NCI-H446 treated with DMSO at 0.1 percent for 48 hours (cell line): ENCODE results near the gene TRIM62.

ENCODE experiments used
- DNase-seq: peaks from one replicate; lab custom pipeline; 2025; lab: John Stamatoyannopoulos, UW

Gene TRIM62

DNA sequence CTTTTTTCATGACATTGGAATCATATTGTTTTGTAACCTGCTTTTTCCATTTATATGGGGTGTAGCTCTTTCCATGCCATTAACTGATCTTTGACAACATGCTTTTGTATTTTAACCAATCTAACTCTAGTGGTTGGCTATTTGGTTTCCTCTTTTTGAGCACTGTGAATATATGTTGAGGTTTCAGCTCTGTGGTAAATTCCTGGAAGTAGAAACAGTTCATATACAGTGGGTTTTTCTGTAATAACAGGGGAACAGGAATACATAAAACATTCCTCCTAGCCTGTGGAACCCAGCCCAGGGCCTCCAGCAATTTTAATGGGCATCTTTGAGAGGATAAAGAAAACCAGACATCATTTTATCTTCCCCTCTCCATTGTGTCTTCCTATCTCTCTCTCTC, 83.5 kb downstream of the TRIM62 start:
- DNase-seq: no peak

DNA sequence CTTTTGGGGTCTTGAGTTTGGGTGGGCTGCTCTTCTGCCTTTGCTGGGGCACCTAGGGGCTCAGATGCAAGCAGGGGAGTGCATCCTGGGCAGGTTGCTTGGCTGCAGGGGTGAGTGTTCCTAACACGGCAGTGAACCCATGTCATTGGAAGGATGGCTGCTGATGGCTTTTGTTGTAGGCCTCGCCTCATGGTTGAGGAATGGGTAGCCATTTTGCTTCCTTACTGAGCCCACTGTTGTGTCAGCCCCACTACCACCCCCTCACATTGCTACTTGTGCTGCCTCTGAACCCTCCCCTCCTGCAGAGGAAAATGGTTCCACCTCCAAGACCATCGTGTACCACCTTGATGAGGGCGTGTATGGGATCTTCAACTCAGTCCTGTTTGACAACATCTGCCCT, 84.1 kb downstream of the TRIM62 start:
- no peak for DNase-seq

DNA sequence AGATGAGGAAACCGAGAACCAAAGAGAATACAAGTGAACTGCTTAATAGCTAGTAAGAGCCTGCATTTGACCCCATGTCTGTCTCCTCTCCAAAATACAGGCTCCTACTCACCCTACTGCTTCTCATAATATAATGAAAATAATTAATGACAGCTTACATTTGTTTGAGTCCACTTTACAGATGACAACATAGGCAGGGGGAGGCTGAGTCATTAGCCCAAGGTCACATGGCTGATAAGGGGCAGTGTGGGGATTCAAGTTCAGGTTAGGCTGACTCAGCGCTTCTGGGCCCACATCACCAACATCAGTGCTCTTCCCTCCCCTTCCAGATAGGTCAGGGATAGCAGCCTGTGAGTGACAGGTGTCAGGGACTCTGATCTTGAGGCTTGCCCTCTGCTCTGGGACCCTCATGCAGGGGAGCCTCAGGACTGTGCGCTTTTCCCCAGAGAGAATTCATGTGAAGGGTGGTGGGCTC, 84.7 kb downstream of the TRIM62 start:
- no peak for DNase-seq

DNA sequence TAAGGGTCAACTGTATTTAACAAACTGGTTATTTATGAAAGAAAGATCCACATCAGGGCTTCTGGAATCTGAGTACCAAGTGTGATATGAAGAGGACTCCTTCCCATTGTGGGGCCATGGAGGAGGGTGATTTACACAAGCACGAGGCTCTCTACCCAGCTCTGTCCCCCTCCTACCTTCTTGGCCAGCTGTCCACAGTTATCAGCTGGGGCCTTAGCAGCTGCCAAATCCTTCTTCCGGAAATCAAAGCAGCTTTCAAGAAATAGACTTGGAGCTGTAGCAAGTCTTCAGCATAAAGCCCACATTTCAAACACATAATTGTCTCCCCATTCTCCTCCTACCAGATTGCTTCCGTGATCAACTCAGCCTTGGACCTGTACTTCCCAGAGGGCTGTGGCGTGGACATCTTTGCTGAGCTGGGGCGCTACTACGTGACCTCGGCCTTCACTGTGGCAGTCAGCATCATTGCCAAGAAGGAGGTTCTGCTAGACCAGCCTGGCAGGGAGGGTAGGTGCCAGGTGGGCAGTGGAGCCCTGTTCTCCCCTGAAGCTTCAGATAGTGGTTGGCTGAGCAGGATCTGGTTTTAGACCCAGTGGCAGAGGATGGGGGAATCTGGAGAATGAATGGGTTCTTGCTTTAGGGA, 85.4 kb downstream of the TRIM62 start:
- DNase-seq: no peak
